IPS-18c (cell line): ENCODE results near the gene EPG5.
"Not testable (repeated sequence)": the region's sequence is repeated elsewhere in the genome, so short reads cannot be mapped to it uniquely, and the experiment has no call there.

Experiments
- H3K4me3 ChIP-seq: 2 replicates; pipeline ENCODE4 v1.7.0; 2013; ENCODE audit warnings: low read depth, mild to moderate bottlenecking, low read length, moderate library complexity; ENCODE audit not compliant: insufficient read depth
- H3K9me3 ChIP-seq: one replicate; pipeline ENCODE4 v1.6.1; 2013; ENCODE audit warnings: mild to moderate bottlenecking, low read length, moderate library complexity; ENCODE audit not compliant: control insufficient read depth, insufficient read depth

The EPG5 gene

GRCh38 chr18:45984546-45985235, 17.6 kb upstream of the EPG5 start:
- Histone ChIP-seq H3K4me3 (no peak overlapping the region), H3K9me3 (no peaks in the 10 kb centered on the region)

DNA sequence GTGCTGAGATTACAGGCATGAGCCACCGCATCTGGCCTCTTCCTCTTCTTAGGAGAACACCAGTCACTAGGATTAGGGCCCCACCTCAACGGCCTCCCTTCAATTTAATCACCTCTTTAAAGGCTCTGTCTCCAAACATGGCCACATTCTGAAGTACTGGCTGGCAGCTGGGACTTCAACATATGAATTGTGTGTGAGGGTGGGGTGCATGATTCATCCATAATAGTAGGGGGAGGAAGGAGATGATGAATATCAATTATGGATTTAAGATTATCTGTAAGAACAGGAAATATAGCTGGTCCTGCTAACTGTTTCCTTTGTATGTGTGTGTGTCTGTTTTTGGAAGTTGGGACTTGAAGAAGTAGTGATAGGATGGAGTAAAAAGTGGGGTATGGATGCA, 14.7 kb upstream of the EPG5 start:
- no peaks in the 10 kb centered on the region for H3K9me3 ChIP-seq
- no peak overlapping the region for H3K4me3 ChIP-seq

DNA sequence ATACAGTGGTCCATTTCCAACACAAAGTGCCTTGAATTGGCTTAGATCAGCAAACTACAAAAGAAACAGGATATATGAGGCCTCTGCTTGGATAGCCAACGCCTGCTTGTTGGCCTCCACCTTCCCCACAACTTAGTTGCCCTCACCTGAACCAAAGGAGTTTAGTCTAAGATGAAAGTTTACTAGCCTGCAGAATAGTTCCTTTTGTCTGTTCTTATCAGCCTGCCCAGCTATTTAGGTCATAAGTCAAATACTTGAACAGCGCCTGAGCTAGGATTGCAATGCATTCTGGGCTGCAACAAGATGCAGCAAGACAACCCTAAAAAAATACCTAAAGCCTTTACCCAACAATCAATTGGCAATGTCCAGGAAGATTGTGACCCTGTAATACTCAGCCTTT, 13.1 kb upstream of the EPG5 start:
- H3K4me3 ChIP-seq: no peak overlapping the region
- no peaks in the 10 kb centered on the region for H3K9me3 ChIP-seq

DNA sequence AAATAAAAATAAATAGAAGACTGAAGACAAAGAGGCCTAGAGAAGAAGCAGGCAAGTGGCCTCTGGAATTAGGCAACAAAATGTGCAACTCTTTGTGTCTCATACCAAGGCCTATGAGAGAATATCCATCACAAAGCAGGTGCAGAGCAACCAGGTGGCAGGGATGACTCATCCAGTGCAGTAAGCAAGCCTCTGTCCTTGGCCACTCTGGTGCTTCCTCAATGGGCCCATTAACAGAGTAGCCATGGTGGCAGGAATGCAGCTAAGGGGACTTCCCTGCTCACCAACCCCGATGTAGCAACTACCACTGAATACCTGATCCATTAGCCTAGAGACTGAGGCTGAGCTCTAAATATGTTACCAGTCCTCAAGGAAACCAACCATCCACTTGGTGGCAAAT, 11.0 kb upstream of the EPG5 start:
- Histone ChIP-seq H3K9me3 (no peaks in the 10 kb centered on the region), H3K4me3 (no peak overlapping the region)

DNA sequence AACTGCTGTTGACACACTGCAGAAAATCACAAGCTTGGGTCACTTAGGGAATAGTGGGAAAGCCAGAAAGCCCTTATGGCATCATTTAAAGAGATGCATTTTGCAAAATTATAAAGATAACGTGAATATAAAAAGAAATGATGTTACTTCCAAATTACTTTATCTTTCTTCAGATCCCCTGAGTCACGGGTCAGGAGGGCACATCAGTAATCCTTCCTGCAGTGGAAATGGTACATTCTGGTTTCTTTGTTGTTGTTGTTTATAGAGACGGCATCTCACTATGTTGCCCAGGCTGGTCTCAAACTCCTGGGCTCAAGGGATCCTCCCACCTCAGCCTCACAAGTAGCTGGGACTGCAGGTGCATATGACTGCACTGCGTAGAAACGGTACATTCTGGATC, 9.8 kb upstream of the EPG5 start:
- no peak overlapping the region for H3K4me3 ChIP-seq

DNA sequence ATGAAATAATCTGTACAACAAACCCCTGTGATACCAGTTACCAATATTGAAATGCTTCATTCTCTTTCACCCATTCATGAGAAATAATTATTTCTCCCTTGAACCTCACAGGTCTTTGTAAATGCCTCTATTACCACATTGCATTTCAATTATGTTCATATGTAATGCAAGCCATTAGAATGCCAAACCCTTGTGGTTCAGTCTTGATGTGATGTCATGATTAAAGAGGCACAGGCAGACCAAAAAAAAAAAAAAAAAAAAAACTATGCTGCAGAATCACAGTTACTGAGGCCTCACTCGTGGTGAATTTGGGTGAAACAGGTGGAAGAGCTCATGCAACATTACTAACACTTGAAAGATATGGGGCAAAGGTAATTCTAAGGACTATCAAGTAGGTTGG, 9.4 kb upstream of the EPG5 start:
- Histone ChIP-seq H3K4me3 (no peak overlapping the region), H3K9me3 (no peaks in the 10 kb centered on the region)

More for the DNA sequence above, 9.8 kb upstream of the EPG5 start:
- no peaks in the 10 kb centered on the region for H3K9me3 ChIP-seq

GRCh38 chr18:45974088-45974536, 7.0 kb upstream of the EPG5 start:
- Histone ChIP-seq H3K4me3 (no peak overlapping the region), H3K9me3 (no peaks in the 10 kb centered on the region)

DNA sequence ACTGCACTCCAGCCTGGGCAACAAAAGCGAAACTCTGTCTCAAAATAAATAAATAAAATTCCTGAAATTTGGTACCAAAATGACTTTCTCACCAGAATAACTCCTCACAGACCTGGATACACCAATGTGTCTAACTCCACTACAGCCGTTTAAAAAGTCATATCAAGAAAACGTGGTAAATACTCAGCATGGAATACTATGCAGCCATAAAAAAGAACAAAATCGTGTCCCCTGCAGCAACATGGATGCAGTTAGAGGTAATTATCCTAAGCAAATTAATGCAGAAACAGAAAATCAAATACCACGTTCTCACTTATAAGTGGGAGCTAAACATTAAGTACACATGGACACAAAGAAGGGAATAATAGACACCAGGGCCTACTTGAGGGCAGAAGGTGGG, 2.2 kb downstream of the EPG5 start:
- not testable (repeated sequence) for H3K4me3 ChIP-seq, H3K9me3 ChIP-seq

GRCh38 chr18:45962866-45963265, 4.3 kb downstream of the EPG5 start:
- Histone ChIP-seq H3K4me3 (no peak overlapping the region), H3K9me3 (no peaks in the 10 kb centered on the region)

GRCh38 chr18:45962461-45962860, 4.7 kb downstream of the EPG5 start:
- Histone ChIP-seq H3K9me3 (no peaks in the 10 kb centered on the region), H3K4me3 (no peak overlapping the region)

DNA sequence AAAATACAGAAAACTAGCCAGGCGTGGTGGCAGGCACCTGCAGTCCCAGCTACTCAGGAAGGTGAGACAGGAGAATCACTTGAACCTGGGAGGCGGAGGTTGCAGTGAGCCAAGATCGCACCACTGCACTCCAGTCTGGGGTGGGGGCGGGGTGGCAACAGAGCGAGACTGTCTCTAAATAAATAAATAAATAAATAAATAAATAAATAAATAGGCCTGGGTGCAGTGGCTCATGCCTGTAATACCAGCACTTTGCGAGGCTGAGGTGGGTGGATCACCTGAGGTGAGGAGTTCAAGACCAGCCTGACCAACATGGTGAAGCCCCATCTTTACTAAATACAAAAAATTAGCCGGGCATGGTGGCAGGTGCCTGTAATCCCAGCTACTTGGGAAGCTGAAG, 7.6 kb downstream of the EPG5 start:
- H3K4me3 ChIP-seq, H3K9me3 ChIP-seq: not testable (repeated sequence)

DNA sequence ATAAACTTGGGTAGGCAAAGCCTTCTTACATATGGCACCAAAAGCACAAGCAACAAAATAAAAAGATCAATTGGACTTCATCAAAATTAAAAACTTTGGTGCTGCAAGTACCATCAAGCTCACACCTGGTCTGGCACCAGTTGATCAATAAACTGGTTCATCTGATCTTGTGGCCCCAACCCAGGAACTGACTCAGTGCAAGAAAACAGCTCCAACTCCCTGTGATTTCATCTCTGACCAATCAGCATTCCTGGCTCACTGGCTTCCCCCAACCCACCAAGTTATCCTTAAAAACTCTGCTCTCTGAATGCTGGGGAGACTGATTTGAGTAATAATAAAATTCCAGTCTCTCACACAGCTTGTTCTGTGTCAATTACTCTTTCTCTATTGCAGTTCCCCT, 8.4 kb downstream of the EPG5 start:
- H3K9me3 ChIP-seq: no peaks in the 10 kb centered on the region
- H3K4me3 ChIP-seq: no peak overlapping the region

DNA sequence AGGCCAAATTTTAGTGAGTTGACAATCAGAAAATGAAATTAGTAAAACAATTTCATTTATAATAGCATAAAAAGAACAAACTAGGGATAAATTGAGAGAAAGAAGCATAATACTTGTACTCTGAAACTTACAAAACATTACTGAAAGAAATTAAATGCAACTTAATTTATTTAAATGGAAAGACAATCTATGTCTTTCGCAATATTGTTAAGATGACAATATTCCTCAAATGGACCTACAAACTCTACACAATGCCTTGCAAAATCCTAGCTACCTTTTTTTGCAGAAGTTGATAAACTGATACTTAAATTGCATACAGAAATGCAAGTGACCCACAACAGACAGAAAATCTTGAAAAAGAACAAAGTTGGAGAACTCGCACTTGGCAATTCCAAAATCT, 9.1 kb downstream of the EPG5 start:
- no peaks in the 10 kb centered on the region for H3K9me3 ChIP-seq
- no peak overlapping the region for H3K4me3 ChIP-seq

DNA sequence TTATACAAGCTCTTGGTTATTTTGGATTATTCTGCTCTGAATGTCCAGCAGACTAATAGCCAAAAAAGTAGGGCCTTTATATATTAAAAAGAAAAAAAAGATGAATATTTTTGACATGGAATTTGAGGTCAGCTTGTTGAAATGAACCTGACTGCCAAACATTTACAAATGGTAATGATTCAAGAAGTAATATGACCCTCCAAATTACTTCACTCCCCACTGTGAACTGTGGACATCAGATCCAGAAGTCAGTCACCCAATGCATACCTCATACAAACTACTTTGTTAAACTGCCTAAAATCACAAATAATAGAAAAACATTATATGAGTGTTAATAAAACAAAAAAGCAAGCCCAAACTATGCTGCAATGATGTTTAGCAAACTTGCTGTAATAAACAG, 10.0 kb downstream of the EPG5 start:
- H3K4me3 ChIP-seq: no peak overlapping the region
- H3K9me3 ChIP-seq: no peaks in the 10 kb centered on the region

- no peak overlapping the region for H3K4me3 ChIP-seq
- H3K9me3 ChIP-seq: no peaks in the 10 kb centered on the region
Measured at GRCh38 chr18:45954070-45954934, 12.8 kb downstream of the EPG5 start.

GRCh38 chr18:45951016-45951714, 16.0 kb downstream of the EPG5 start:
- no peak overlapping the region for H3K4me3 ChIP-seq
- H3K9me3 ChIP-seq: no peaks in the 10 kb centered on the region

DNA sequence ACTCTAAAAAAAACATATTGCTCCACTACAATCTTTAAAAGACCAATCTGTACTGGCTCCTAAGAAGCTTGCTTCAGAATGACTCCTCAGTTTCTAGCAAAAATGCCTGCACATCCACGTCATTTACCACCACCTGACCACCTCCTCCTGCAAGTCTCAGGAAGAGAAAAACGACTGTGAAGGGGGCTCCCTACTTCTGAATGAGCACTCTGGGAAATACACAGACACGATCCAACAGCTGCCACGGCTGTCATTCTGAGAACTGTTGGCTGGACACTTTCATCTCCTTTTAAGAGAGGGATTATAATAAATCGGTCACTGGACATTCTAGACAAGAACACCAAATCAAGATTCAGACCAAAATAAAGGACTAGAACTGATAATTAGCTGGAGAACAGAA, 21.5 kb downstream of the EPG5 start:
- H3K9me3 ChIP-seq: no peaks in the 10 kb centered on the region
- no peak overlapping the region for H3K4me3 ChIP-seq

DNA sequence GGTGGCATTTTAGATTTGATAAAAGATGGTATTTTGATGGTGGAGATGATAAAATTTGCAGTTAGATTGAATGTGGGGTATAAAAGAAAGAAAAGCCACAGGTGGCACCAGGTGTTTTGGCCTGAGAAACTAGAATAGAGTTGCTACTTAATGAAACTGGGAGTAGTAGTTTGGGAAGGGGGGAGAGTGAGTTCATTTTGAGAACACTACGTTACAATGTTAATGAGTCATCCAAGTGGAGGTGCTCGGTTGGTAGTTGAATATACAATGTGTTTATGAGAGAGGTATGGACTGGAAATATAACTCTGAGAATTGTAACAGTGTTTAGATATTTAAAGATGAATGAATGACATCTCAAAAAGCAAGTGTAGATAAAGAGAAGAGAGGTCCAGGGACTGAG, 26.4 kb downstream of the EPG5 start:
- H3K9me3 ChIP-seq: no peaks in the 10 kb centered on the region
- H3K4me3 ChIP-seq: no peak overlapping the region
